Measurements from ENCODE around the gene ACAD11.
"Not testable (repeated sequence)": the region's sequence is repeated elsewhere in the genome, so short reads cannot be mapped to it uniquely, and the experiment has no call there.

ACAD11 gene

GRCh38 chr3:132563420-132564069 is 96.1 kb downstream of the ACAD11 start:
- no peak for TF ChIP-seq ZNF274 (IDR thresholded peaks at IDR 0.05; ENCODE audit: low read depth, low read length)
- no peak overlapping the region for H3K4me3 ChIP-seq (ENCODE audit: low read length)

- no peak overlapping the region for H3K4me3 ChIP-seq (ENCODE audit: low read length)
- no peak for TF ChIP-seq ZNF274 (IDR thresholded peaks at IDR 0.05; ENCODE audit: low read depth, low read length)
These were observed 98.6 kb downstream of the ACAD11 start for GRCh38 chr3:132561003-132561402.

DNA sequence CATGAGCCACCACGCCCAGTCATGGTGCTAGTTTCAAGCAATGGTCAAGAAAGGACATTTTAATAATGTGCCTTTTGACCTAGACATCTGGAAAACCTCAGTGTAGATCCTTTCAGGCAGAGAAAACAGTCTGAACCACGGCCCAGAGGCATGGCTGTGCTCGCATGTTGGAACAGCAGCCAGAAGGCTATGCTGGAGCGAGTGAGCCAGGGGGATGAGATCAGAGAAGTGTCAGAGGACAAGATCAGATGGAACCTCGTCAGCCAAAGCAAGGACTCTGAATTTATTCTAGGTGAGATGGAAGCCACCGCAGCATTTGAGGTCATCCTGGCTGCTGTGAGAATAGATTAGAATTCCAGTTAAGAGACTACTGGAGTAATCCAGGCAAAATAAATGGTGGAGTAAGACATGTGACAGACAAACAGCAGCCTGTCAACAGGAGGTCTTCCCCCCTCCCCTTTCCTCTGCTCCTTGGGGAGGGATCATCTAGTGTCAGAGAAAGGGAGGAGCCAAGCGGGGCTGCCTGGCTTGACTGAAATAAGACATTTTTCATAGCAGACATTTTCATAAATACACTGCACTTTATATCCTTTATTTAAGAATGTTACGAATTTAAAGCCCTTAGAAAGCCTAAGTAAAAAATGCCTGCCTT is 103.0 kb downstream of the ACAD11 start:
- H3K4me3 ChIP-seq (ENCODE audit: low read length) = no peak overlapping the region
- no peak for TF ChIP-seq ZNF274 (IDR thresholded peaks at IDR 0.05; ENCODE audit: low read depth, low read length)

DNA sequence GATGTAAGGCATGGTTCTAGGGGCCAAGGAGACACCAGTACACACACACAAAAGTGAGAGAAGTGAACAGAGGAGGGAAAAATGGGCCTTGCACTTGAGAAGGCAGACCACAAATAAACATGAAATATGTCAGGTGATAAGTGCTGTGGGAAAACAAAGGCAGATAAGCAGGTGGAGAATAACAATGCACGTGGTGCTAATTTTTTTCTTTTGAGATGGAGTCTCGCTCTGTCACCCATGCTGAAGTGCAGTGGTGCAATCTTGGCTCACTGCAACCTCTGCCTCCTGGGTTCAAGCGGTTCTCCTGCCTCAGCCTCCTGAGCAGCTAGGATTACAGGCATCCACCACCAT is 103.6 kb downstream of the ACAD11 start:
- H3K4me3 ChIP-seq (ENCODE audit: low read length) = not testable (repeated sequence)

DNA sequence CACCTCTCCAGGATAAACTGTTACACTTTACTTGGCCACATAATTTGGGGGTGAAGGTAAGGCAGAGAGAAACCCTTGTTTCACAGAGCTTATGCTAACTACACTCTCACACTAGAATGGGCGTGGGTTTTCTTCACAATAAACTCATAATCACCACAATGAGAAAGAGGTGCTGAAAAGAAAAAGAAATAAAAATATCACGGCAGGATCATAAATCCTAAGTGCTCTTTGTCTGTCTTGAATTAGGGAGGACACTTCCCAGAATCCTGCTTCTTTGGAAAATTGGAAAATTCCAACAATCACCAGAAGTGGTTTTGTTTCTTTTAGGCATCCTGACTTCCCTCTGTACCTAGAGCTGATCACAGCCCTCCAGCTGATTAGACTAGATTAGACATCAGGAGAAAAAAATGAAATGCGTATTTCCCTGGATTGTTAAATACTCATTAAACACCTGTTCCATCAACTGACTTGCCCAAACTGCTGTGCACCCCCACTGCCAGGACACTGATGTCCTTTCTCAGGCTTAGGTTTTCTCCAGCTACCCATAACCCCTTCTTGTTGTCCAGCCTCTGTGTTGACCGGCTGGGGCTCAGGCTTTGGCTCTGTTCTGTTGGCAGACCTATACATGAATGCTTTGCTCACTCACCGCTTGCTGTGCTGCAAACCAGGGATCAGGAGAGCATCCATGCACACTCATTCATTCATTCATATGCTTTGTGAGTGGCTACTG is 104.1 kb downstream of the ACAD11 start:
- H3K4me3 ChIP-seq (ENCODE audit: low read length) = no peak overlapping the region
- no peak for TF ChIP-seq ZNF274 (IDR thresholded peaks at IDR 0.05; ENCODE audit: low read depth, low read length)

- no peak for TF ChIP-seq ZNF274 (IDR thresholded peaks at IDR 0.05; ENCODE audit: low read depth, low read length)
- H3K4me3 ChIP-seq (ENCODE audit: low read length) = no peak overlapping the region
These were observed 105.2 kb downstream of the ACAD11 start for GRCh38 chr3:132554437-132554836.

- no peak overlapping the region for H3K4me3 ChIP-seq (ENCODE audit: low read length)
- no peak for TF ChIP-seq ZNF274 (IDR thresholded peaks at IDR 0.05; ENCODE audit: low read depth, low read length)
These were observed 105.8 kb downstream of the ACAD11 start for GRCh38 chr3:132553826-132554225.

GRCh38 chr3:132550579-132551305 is 108.9 kb downstream of the ACAD11 start:
- no peak overlapping the region for H3K4me3 ChIP-seq (ENCODE audit: low read length)
- TF ChIP-seq ZNF274 (IDR thresholded peaks at IDR 0.05; ENCODE audit: low read depth, low read length) = no peak

GRCh38 chr3:132549890-132550578 is 109.6 kb downstream of the ACAD11 start:
- no peak overlapping the region for H3K4me3 ChIP-seq (ENCODE audit: low read length)
- TF ChIP-seq ZNF274 (IDR thresholded peaks at IDR 0.05; ENCODE audit: low read depth, low read length) = no peak

DNA sequence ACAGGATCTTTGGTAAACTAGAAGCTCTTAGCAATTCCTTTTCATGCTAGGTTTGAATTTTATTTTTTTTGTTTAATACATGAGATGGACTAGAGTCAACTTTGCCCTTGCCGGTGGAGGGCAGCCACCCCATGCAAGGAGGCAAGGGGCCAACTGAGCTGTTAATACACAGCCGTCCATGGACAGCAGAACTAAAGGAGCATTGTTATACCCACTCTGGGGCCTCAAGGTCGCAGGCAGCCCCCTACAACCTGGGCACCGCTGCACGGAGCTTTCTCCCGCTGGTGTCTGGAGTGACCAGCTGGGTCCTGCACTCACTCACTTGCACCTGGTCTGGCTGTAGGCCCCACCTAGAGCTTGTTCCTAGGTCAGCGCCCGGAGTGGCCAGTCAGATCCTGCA is 110.4 kb downstream of the ACAD11 start:
- H3K4me3 ChIP-seq (ENCODE audit: low read length) = no peak overlapping the region
- no peak for TF ChIP-seq ZNF274 (IDR thresholded peaks at IDR 0.05; ENCODE audit: low read depth, low read length)

GRCh38 chr3:132545471-132545870 is 114.1 kb downstream of the ACAD11 start:
- no peak overlapping the region for H3K4me3 ChIP-seq (ENCODE audit: low read length)
- no peak for TF ChIP-seq ZNF274 (IDR thresholded peaks at IDR 0.05; ENCODE audit: low read depth, low read length)

DNA sequence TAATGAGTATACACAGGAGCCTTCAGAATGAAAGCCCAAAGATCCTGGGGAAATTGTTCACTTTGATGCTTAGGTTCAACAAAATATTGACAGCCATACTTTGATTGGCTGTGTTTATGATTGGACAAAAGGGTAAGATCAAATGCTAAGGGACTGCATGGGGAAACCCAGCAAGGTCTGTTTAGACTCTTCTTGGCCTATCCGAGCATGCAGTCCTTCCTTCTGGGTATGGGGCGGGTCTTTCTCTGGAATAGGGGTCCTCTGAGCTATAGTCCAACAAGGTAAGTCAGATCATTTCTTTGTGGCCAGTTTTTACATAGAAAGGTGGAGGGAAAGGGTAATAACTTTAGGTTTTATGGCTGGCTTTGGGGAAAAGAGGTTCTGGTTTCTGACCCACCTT is 115.5 kb downstream of the ACAD11 start:
- no peak for TF ChIP-seq ZNF274 (IDR thresholded peaks at IDR 0.05; ENCODE audit: low read depth, low read length)
- H3K4me3 ChIP-seq (ENCODE audit: low read length) = no peak overlapping the region

DNA sequence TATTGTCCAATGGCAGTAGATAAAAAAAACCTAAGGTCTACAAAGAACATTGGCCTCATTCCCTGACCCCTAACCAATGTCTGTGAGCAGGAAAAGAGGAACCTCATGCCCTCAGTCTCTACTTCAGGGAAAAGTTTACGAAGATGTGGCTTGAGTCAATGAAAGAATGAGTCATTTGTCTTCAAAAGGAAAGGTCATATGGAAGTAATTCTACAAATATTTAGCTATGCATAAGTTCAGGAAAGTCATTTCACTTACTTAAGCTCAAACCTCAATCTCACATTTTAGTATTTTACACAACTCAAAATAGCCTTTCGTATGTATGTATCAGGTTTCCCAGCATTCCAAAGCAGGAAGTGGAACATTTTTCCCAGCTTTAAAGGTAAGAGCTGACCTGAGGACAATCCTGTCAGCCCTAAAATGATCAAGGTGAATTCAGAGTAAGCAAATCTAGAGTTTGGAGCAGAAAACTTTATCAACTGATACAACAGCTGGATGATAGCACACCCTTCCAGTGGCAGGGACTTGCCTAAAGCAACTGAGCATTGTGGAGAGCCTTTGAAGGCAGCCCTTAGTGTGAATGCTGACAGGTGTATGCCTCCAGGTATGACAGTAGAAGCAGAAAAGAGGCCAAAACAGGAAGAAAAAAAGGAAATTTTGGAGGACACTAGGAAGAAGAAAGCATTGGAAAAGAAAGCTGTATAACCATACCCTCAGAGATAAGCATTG is 116.4 kb downstream of the ACAD11 start:
- no peak overlapping the region for H3K4me3 ChIP-seq (ENCODE audit: low read length)
- TF ChIP-seq ZNF274 (IDR thresholded peaks at IDR 0.05; ENCODE audit: low read depth, low read length) = no peak

Data from GM08714 (cell line).